ENCODE data around the gene POLR2H. TPM values are rescaled to one million over a fixed set of nuclear protein-coding genes. Genes with fewer than 3 reads are reported as not detected.

The POLR2H gene
- polyA plus RNA-seq, 1 experiment: 94.4 TPM

DNA sequence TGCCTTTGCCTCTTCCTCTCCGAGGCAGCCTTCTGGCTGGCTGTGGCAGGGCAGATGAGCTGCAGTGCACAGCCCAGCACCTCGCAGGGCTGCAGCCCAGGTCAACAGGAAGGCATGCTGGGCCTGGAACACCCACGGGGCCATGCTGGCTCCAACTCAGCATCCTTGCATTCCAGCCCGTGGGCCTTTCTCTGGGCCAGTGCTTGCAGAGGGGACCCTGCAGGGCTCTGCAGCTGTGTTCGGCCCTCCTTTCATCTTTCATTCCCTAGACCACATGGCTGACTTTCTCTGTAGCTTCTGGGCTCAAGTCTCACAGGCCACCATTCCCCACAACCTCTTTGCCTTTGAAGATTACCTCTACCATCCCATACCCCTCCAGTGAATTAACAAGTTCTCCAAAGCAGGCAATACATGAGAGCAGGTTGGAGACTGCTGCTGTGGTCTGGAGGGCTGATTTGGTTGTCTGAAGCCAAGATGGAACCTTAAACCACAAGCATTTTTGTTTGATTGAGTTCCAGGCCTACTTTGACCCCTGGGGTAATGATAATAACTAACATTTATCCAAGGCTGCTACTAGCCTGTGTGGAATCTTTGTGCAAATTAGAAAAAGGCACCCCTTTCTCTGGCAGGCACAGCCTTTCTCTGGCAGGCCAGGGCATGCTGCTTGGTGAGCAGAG is 18.2 kb upstream of the POLR2H start:
- CTCF ChIA-PET: interaction anchor here (0.8 kb wide), 1 partner anchor 10 kb away, joined by 3 read pairs; no protein-coding TSS in a partner anchor
- POLR2A ChIA-PET: no interaction called here
- no peak for DNase-seq (ENCODE audit: low read depth, low spot score)
- Histone ChIP-seq H3K9me3 (ENCODE audit: control insufficient read depth, insufficient read depth, low read length) (no peaks in the 10 kb centered on the region; the same call in 1 of the 2 replicates), H3K27me3 (ENCODE audit: control insufficient read depth, insufficient read depth, low read length) (no peaks in the 10 kb centered on the region), H3K27ac (ENCODE audit: low read depth, low read length) (no peak overlapping the region), H3K4me3 (ENCODE audit: low read depth, low read length) (no peak overlapping the region)
- TF ChIP-seq CTCF (IDR thresholded peaks at IDR 0.05; ENCODE audit: low read depth, low read length): no peak

DNA sequence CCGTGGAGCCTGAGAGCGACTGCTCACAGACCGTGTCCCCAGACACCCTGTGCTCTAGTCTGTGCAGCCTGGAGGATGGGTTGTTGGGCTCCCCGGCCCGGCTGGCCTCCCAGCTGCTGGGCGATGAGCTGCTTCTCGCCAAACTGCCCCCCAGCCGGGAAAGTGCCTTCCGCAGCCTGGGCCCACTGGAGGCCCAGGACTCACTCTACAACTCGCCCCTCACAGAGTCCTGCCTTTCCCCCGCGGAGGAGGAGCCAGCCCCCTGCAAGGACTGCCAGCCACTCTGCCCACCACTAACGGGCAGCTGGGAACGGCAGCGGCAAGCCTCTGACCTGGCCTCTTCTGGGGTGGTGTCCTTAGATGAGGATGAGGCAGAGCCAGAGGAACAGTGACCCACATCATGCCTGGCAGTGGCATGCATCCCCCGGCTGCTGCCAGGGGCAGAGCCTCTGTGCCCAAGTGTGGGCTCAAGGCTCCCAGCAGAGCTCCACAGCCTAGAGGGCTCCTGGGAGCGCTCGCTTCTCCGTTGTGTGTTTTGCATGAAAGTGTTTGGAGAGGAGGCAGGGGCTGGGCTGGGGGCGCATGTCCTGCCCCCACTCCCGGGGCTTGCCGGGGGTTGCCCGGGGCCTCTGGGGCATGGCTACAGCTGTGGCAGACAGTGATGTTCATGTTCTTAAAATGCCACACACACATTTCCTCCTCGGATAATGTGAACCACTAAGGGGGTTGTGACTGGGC is 16.8 kb upstream of the POLR2H start:
- Histone ChIP-seq H3K27me3 (ENCODE audit: control insufficient read depth, insufficient read depth, low read length) (no peaks in the 10 kb centered on the region), H3K27ac (ENCODE audit: low read depth, low read length) (no peak overlapping the region), H3K9me3 (ENCODE audit: control insufficient read depth, insufficient read depth, low read length) (no peaks in the 10 kb centered on the region), H3K4me3 (ENCODE audit: low read depth, low read length) (no peak overlapping the region)
- ChIA-PET CTCF (interaction anchor here (1.1 kb wide), 1 partner anchor 9 kb away, joined by 3 read pairs; no protein-coding TSS in a partner anchor), POLR2A (interaction anchor here (2.0 kb wide), 1 partner anchor 8 kb away, joined by 10 read pairs; the partner anchor contains the start of gene FAM131A)
- TF ChIP-seq CTCF (IDR thresholded peaks at IDR 0.05; ENCODE audit: low read depth, low read length): no peak
- DNase-seq (ENCODE audit: low read depth, low spot score): no peak

GRCh38 chr3:184345317-184346144 is 16.0 kb upstream of the POLR2H start:
- H3K27ac ChIP-seq (ENCODE audit: low read depth, low read length): no peak overlapping the region
- ChIA-PET POLR2A (interaction anchor here (0.8 to 2.0 kb wide), 2 partner anchors 8 to 17 kb away, joined by 3 to 10 read pairs; partner anchors contain the start of gene FAM131A), CTCF (interaction anchor here (1.1 kb wide), 1 partner anchor 8 kb away, joined by 3 read pairs; no protein-coding TSS in a partner anchor)
- DNase-seq (ENCODE audit: low read depth, low spot score): no peak
- H3K9me3 ChIP-seq (ENCODE audit: control insufficient read depth, insufficient read depth, low read length): no peaks in the 10 kb centered on the region
- TF ChIP-seq CTCF (IDR thresholded peaks at IDR 0.05; ENCODE audit: low read depth, low read length): peak; percentile 43
- no peak overlapping the region for H3K4me3 ChIP-seq (ENCODE audit: low read depth, low read length)
- no peaks in the 10 kb centered on the region for H3K27me3 ChIP-seq (ENCODE audit: control insufficient read depth, insufficient read depth, low read length)

DNA sequence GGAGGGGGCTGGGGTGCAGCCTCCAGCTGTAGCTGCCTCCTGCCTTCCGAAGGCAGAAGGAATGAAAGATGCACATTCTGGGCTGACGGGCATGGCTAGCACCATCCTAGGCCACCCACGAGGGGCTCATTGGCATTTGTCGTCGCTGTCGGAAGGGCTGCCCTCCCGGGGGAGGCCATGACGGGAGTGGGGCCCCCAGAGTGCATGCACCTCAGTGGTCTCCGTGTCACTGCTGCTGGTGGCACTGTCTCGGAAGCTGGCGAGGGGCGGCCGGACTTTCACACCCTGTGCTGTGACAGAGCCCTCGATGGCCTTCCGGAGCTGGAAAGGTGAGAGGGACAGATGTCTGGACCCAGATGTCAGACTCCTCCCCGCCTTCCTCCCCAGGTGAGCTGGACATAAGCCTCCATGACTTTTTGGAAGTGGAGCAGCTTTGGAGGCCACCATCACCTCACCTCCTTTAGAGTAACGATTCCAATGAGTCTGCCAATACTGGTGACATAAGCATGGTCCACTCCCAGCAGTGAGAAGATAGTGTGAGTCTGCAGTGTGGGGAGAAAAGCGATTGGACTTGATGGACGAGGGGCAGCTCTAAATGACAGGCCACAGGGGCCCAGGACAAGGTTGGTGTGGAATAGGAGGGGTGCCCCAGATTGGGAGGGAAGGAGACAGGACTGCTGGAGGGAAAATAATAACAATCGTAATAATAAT is 14.9 kb upstream of the POLR2H start:
- no peak for DNase-seq (ENCODE audit: low read depth, low spot score)
- Histone ChIP-seq H3K27me3 (ENCODE audit: control insufficient read depth, insufficient read depth, low read length) (no peaks in the 10 kb centered on the region), H3K27ac (ENCODE audit: low read depth, low read length) (no peak overlapping the region), H3K9me3 (ENCODE audit: control insufficient read depth, insufficient read depth, low read length) (no peaks in the 10 kb centered on the region), H3K4me3 (ENCODE audit: low read depth, low read length) (no peak overlapping the region)
- ChIA-PET POLR2A (interaction anchor here (0.8 to 2.0 kb wide), 2 partner anchors 10 to 16 kb away, joined by 3 to 10 read pairs; partner anchors contain the start of gene FAM131A), CTCF (interaction anchor here (0.5 to 1.4 kb wide), 2 partner anchors 25 to 196 kb away, joined by 3 to 6 read pairs; no protein-coding TSS in a partner anchor)
- TF ChIP-seq CTCF (IDR thresholded peaks at IDR 0.05; ENCODE audit: low read depth, low read length): no peak

Measured in AG04450 (cell line).